ENCODE results near the gene STK32C. TPM values are rescaled to one million over a fixed set of nuclear protein-coding genes. Genes with fewer than 3 reads are reported as not detected.

Gene STK32C
- total RNA-seq, 2 donors from 2014 or later: 7.2 to 21.5 TPM

- no peaks in the 10 kb centered on the region for H3K9me3 ChIP-seq
- no peak overlapping the region for H3K27ac ChIP-seq
- no peaks in the 10 kb centered on the region for H3K36me3 ChIP-seq
- 79% methylated on average over 23 of the region's 23 CpGs for WGBS
- no peak for DNase-seq (ENCODE audit: low spot score)
- H3K4me3 ChIP-seq: no peak overlapping the region
- TF ChIP-seq POLR2AphosphoS5 (IDR thresholded peaks at IDR 0.05) (no peak), CTCF (IDR thresholded peaks at IDR 0.05) (no peak), POLR2A (IDR thresholded peaks at IDR 0.05) (no peak)
- no peaks in the 10 kb centered on the region for H3K27me3 ChIP-seq (replicated peaks; ENCODE audit: insufficient read depth)
- H3K4me1 ChIP-seq (replicated peaks): no peaks in the 10 kb centered on the region
- intact Hi-C loops (cut with DNase I): no loop called here
Observed at GRCh38 chr10:132242103-132242840, 65.5 kb downstream of the STK32C start.

- Histone ChIP-seq H3K4me1 (replicated peaks) (no peaks in the 10 kb centered on the region), H3K36me3 (no peaks in the 10 kb centered on the region), H3K27ac (no peak overlapping the region), H3K9me3 (no peaks in the 10 kb centered on the region), H3K4me3 (no peak overlapping the region), H3K27me3 (replicated peaks; ENCODE audit: insufficient read depth) (no peaks in the 10 kb centered on the region)
- TF ChIP-seq POLR2AphosphoS5 (IDR thresholded peaks at IDR 0.05): no peak
- TF ChIP-seq POLR2A (IDR thresholded peaks at IDR 0.05): no peak
- TF ChIP-seq CTCF (IDR thresholded peaks at IDR 0.05): no peak
- DNase-seq (ENCODE audit: low spot score): no peak
- intact Hi-C loops (cut with DNase I): no loop called here
- 80% methylated on average over 15 of the region's 15 CpGs for WGBS
Observed at GRCh38 chr10:132241496-132241895, 66.3 kb downstream of the STK32C start.

GRCh38 chr10:132241086-132241485 lies 66.7 kb downstream of the STK32C start:
- TF ChIP-seq POLR2AphosphoS5 (IDR thresholded peaks at IDR 0.05) (no peak), POLR2A (IDR thresholded peaks at IDR 0.05) (no peak), CTCF (IDR thresholded peaks at IDR 0.05) (no peak)
- DNase-seq (ENCODE audit: low spot score): no peak
- intact Hi-C loops (cut with DNase I): no loop called here
- Histone ChIP-seq H3K27ac (no peak overlapping the region), H3K4me1 (replicated peaks) (no peaks in the 10 kb centered on the region), H3K36me3 (no peaks in the 10 kb centered on the region), H3K27me3 (replicated peaks; ENCODE audit: insufficient read depth) (no peaks in the 10 kb centered on the region), H3K9me3 (no peaks in the 10 kb centered on the region), H3K4me3 (no peak overlapping the region)
- WGBS: 77% methylated on average over 13 of the region's 13 CpGs

GRCh38 chr10:132240581-132240980 lies 67.2 kb downstream of the STK32C start:
- TF ChIP-seq CTCF (IDR thresholded peaks at IDR 0.05) (no peak), POLR2AphosphoS5 (IDR thresholded peaks at IDR 0.05) (no peak), POLR2A (IDR thresholded peaks at IDR 0.05) (no peak)
- H3K4me1 ChIP-seq (replicated peaks): no peaks in the 10 kb centered on the region
- no peak for DNase-seq (ENCODE audit: low spot score)

GRCh38 chr10:132240156-132240555 lies 67.6 kb downstream of the STK32C start:
- H3K4me3 ChIP-seq: no peak overlapping the region
- WGBS: 76% methylated on average over 13 of the region's 15 CpGs
- intact Hi-C loops (cut with DNase I): no loop called here
- DNase-seq (ENCODE audit: low spot score): no peak
- H3K27me3 ChIP-seq (replicated peaks; ENCODE audit: insufficient read depth): no peaks in the 10 kb centered on the region
- H3K4me1 ChIP-seq (replicated peaks): no peaks in the 10 kb centered on the region
- no peaks in the 10 kb centered on the region for H3K36me3 ChIP-seq
- H3K27ac ChIP-seq: no peak overlapping the region
- TF ChIP-seq CTCF (IDR thresholded peaks at IDR 0.05) (no peak), POLR2AphosphoS5 (IDR thresholded peaks at IDR 0.05) (no peak), POLR2A (IDR thresholded peaks at IDR 0.05) (no peak)
- no peaks in the 10 kb centered on the region for H3K9me3 ChIP-seq

More at GRCh38 chr10:132240581-132240980, 67.2 kb downstream of the STK32C start:
- no peaks in the 10 kb centered on the region for H3K9me3 ChIP-seq
- no peak overlapping the region for H3K27ac ChIP-seq
- H3K4me3 ChIP-seq: no peak overlapping the region
- WGBS: 87% methylated on average over 14 of the region's 16 CpGs
- no peaks in the 10 kb centered on the region for H3K36me3 ChIP-seq
- no peaks in the 10 kb centered on the region for H3K27me3 ChIP-seq (replicated peaks; ENCODE audit: insufficient read depth)
- intact Hi-C loops (cut with DNase I): no loop called here

Measured in prostate gland (tissue), 2 donors.